ENCODE measurements around the gene PLCB4.

PLCB4 gene

GRCh38 chr20:9140162-9140760, 71.4 kb downstream of the PLCB4 start:
- Histone ChIP-seq H3K36me3 (ENCODE audit: low read length) (no peaks in the 10 kb centered on the region), H4K20me1 (ENCODE audit: low read depth, low read length) (no peaks in the 10 kb centered on the region), H3K4me3 (ENCODE audit: insufficient read depth, low read length, poor library complexity, severe bottlenecking) (no peak overlapping the region), H3F3A (ENCODE audit: insufficient read depth) (no peaks in the 10 kb centered on the region), H3K9me3 (ENCODE audit: insufficient read depth, low read length) (no peaks in the 10 kb centered on the region), H3K9me2 (replicated peaks; ENCODE audit: insufficient read depth, low read length) (no peaks in the 10 kb centered on the region), H3K79me2 (ENCODE audit: insufficient read depth, low read length) (no peaks in the 10 kb centered on the region), H2AFZ (ENCODE audit: low read depth, low read length, severe bottlenecking) (no peak overlapping the region), H3K9ac (ENCODE audit: low read length) (no peak overlapping the region), H3K4me2 (ENCODE audit: low read depth, low read length, poor library complexity, severe bottlenecking) (no peak overlapping the region), H3K27ac (ENCODE audit: low read depth, low read length) (no peak overlapping the region), H3K27me3 (ENCODE audit: low read length) (no peaks in the 10 kb centered on the region)
- no peak for TF ChIP-seq CTCF (IDR thresholded peaks at IDR 0.05; ENCODE audit: insufficient read depth, low read length, poor library complexity, severe bottlenecking)
- no peak for TF ChIP-seq EZH2phosphoT487 (conservative IDR thresholded peaks at IDR 0.05; ENCODE audit: low read length)

GRCh38 chr20:9141070-9141469, 72.2 kb downstream of the PLCB4 start:
- H3K36me3 ChIP-seq (ENCODE audit: low read length): no peaks in the 10 kb centered on the region
- no peak overlapping the region for H3K9ac ChIP-seq (ENCODE audit: low read length)
- H3K4me2 ChIP-seq (ENCODE audit: low read depth, low read length, poor library complexity, severe bottlenecking): no peak overlapping the region
- H3F3A ChIP-seq (ENCODE audit: insufficient read depth): no peaks in the 10 kb centered on the region
- H3K4me3 ChIP-seq (ENCODE audit: insufficient read depth, low read length, poor library complexity, severe bottlenecking): no peak overlapping the region
- H2AFZ ChIP-seq (ENCODE audit: low read depth, low read length, severe bottlenecking): no peak overlapping the region
- H3K9me2 ChIP-seq (replicated peaks; ENCODE audit: insufficient read depth, low read length): no peaks in the 10 kb centered on the region
- H3K27me3 ChIP-seq (ENCODE audit: low read length): no peaks in the 10 kb centered on the region
- H3K27ac ChIP-seq (ENCODE audit: low read depth, low read length): no peak overlapping the region
- no peaks in the 10 kb centered on the region for H4K20me1 ChIP-seq (ENCODE audit: low read depth, low read length)
- TF ChIP-seq EZH2phosphoT487 (conservative IDR thresholded peaks at IDR 0.05; ENCODE audit: low read length) (no peak), CTCF (IDR thresholded peaks at IDR 0.05; ENCODE audit: insufficient read depth, low read length, poor library complexity, severe bottlenecking) (no peak)
- H3K79me2 ChIP-seq (ENCODE audit: insufficient read depth, low read length): no peaks in the 10 kb centered on the region
- no peaks in the 10 kb centered on the region for H3K9me3 ChIP-seq (ENCODE audit: insufficient read depth, low read length)

- Histone ChIP-seq H3K27ac (ENCODE audit: low read depth, low read length) (no peak overlapping the region), H3K4me2 (ENCODE audit: low read depth, low read length, poor library complexity, severe bottlenecking) (no peak overlapping the region), H3K9me2 (replicated peaks; ENCODE audit: insufficient read depth, low read length) (no peaks in the 10 kb centered on the region), H3K27me3 (ENCODE audit: low read length) (no peaks in the 10 kb centered on the region), H3K9ac (ENCODE audit: low read length) (no peak overlapping the region), H3K36me3 (ENCODE audit: low read length) (no peaks in the 10 kb centered on the region), H3K9me3 (ENCODE audit: insufficient read depth, low read length) (no peaks in the 10 kb centered on the region), H3K79me2 (ENCODE audit: insufficient read depth, low read length) (no peaks in the 10 kb centered on the region), H3K4me3 (ENCODE audit: insufficient read depth, low read length, poor library complexity, severe bottlenecking) (no peak overlapping the region), H2AFZ (ENCODE audit: low read depth, low read length, severe bottlenecking) (no peak overlapping the region), H3F3A (ENCODE audit: insufficient read depth) (no peaks in the 10 kb centered on the region), H4K20me1 (ENCODE audit: low read depth, low read length) (no peaks in the 10 kb centered on the region)
- TF ChIP-seq EZH2phosphoT487 (conservative IDR thresholded peaks at IDR 0.05; ENCODE audit: low read length) (no peak), CTCF (IDR thresholded peaks at IDR 0.05; ENCODE audit: insufficient read depth, low read length, poor library complexity, severe bottlenecking) (no peak)
Observed at GRCh38 chr20:9141921-9142320, 73.0 kb downstream of the PLCB4 start.

All from SU-DHL-6 (cell line).